ENCODE results near the gene THEM4. TPM values are rescaled to one million over a fixed set of nuclear protein-coding genes. Genes with fewer than 3 reads are reported as not detected.

THEM4 gene
- total and polyA plus RNA-seq, 11 donors = 14.2 to 25.5 (median 15.0) TPM

DNA sequence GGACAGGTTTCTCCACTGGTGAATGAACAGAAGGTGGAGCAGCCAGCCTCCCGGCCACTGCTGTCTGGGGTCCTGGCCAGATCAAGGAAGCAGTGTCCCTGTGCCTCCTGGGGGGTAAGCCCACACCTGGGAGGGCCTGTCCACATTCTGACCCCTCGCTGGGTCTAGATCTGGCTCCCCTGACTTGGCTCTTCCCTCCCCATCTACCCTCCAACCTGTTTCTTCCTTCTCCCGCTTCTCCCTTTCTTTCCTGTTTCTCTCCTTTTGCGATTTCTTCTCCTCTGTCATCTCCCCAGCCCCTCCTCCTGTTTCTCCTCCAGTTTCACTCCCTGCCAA is 78.1 kb downstream of the THEM4 start:
- Histone ChIP-seq H3K4me3 (peak overlapping the region; percentile 1 to 63 (median 42)), H3K9me3 (no peaks in the 10 kb centered on the region), H3K27ac (peak overlapping the region in 10 of 12 donors; percentile 19 to 77 (median 66)), H3K36me3 (no peaks in the 10 kb centered on the region), H3K4me1 (peaks cover 0 to 43% (median 17%) of the 10 kb centered on the region in 12 donors), H3K27me3 (no peaks in the 10 kb centered on the region)
- ATAC-seq = peak in 1 of 4 donors; percentile 1
- WGBS, 4 donors = 42 to 66% (median 62%) methylated on average over 4 of the region's 4 CpGs
- DNase-seq = peak in 1 of 5 donors; percentile 20
- intact Hi-C loops (cut with DNase I) = loop anchor here in 5 of 10 donors (10.0 kb wide), 4 partner anchors 236 to 386 kb away; partner anchors contain the start of gene POGZ (in 1 of the 5)
- TF ChIP-seq, protein P1, sequence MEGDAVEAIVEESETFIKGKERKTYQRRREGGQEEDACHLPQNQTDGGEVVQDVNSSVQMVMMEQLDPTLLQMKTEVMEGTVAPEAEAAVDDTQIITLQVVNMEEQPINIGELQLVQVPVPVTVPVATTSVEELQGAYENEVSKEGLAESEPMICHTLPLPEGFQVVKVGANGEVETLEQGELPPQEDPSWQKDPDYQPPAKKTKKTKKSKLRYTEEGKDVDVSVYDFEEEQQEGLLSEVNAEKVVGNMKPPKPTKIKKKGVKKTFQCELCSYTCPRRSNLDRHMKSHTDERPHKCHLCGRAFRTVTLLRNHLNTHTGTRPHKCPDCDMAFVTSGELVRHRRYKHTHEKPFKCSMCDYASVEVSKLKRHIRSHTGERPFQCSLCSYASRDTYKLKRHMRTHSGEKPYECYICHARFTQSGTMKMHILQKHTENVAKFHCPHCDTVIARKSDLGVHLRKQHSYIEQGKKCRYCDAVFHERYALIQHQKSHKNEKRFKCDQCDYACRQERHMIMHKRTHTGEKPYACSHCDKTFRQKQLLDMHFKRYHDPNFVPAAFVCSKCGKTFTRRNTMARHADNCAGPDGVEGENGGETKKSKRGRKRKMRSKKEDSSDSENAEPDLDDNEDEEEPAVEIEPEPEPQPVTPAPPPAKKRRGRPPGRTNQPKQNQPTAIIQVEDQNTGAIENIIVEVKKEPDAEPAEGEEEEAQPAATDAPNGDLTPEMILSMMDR (IDR thresholded peaks at IDR 0.05) = no peak
- no peak for TF ChIP-seq POLR2A (IDR thresholded peaks at IDR 0.05)

DNA sequence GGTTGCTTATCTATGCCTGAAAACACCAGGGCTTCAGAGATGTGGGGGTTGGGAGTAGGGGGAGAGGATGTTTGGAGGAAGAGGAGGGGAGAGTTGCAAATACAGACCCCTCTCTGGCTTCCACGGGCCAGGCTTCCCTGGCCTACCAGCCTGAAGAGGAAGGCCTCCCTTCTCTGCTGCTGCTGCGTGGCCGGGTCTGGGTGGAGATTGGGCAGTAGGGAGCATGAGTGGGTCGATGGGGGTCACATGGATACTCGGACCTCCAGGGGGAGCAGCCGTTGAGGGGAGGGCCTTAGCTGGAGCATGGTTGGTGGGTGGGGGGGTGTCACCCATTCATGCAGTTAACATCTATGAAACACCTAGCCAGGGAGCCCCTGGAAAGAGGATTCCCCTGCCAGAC is 79.3 kb downstream of the THEM4 start:
- Histone ChIP-seq H3K36me3 (no peaks in the 10 kb centered on the region), H3K4me3 (no peak overlapping the region), H3K27me3 (no peaks in the 10 kb centered on the region), H3K27ac (no peak overlapping the region), H3K4me1 (peaks cover 0 to 49% (median 17%) of the 10 kb centered on the region in 12 donors), H3K9me3 (no peaks in the 10 kb centered on the region)
- ATAC-seq (no peak), DNase-seq (peak in 1 of 5 donors; percentile 49)
- TF ChIP-seq, protein P1 (IDR thresholded peaks at IDR 0.05) = no peak
- TF ChIP-seq POLR2A (IDR thresholded peaks at IDR 0.05) = no peak
- intact Hi-C loops (cut with DNase I) = loop anchor here in 5 of 10 donors (10.0 kb wide), 4 partner anchors 235 to 385 kb away; partner anchors contain the start of gene POGZ (in 1 of the 5)
- 34 to 48% (median 38%) methylated on average over 6 of the region's 6 CpGs for WGBS, 4 donors

DNA sequence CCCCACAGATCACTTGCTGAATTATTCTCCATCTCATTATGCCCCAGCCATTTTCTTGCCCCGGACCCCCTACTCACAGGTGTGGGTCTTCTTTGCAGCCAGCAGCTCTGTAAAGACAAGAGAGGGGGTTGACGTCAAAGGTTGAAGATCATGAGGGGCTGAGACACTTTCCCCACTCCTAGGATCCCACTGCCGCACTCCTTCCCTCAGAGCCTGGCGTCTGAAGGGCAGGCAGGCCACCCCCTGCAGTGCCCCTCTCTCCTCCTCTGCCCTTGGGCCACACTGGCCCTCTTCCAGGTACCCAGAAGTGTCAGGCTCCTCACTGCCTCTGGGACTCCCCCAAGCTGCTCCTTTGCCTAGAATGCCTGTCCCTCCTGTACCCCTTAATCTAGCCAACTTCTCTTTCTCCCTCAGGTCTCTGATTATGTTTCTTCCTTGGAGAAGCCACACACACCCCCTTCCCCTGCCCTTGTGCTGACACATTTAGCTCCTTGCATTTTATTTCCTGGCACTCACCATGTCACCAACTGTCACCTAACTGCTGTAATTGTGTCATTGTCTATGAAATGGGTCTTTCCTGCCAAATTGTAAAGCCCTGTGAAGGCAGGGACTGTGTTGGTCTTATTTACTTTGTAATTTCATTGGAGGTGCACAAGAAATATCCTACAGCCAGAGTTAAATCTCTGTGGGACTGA is 79.8 kb downstream of the THEM4 start:
- TF ChIP-seq POLR2A (IDR thresholded peaks at IDR 0.05) = no peak
- TF ChIP-seq, protein P1 (IDR thresholded peaks at IDR 0.05) = no peak
- no peaks in the 10 kb centered on the region for H3K36me3 ChIP-seq
- 31 to 43% (median 38%) methylated on average over 4 of the region's 4 CpGs for WGBS, 4 donors
- H3K4me1 ChIP-seq = peaks cover 0 to 49% (median 17%) of the 10 kb centered on the region in 12 donors
- H3K4me3 ChIP-seq = no peak overlapping the region
- no peaks in the 10 kb centered on the region for H3K9me3 ChIP-seq
- intact Hi-C loops (cut with DNase I) = loop anchor here in 5 of 10 donors (10.0 kb wide), 4 partner anchors 235 to 385 kb away; partner anchors contain the start of gene POGZ (in 1 of the 5)
- peak in 1 of 5 donors; percentile 43 for DNase-seq
- H3K27ac ChIP-seq = peak overlapping the region in 1 of 12 donors; percentile 27
- no peak for ATAC-seq
- H3K27me3 ChIP-seq = no peaks in the 10 kb centered on the region

DNA sequence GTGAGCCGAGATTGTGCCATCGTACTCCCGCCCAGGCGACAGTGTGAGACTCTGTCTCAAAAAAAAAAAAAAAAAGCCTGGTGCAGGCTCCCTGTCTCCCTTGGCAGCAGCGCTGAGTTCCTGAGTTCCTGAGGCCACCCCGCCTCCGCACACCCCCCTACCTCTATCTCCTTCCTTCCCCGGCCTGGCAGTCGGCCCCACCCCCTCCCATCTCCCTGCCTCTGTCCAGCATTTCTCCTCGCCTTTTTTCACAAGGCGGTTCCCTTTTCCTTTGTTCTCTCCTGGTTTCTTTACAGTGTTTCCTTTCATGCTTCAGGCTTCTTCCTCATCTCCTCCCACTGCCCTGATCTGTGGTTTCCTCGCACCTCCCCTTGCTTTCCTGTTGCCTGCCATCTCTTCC is 80.4 kb downstream of the THEM4 start:
- H3K36me3 ChIP-seq = no peaks in the 10 kb centered on the region
- H3K4me3 ChIP-seq = no peak overlapping the region
- TF ChIP-seq, protein P1 (IDR thresholded peaks at IDR 0.05) = no peak
- no peak for TF ChIP-seq POLR2A (IDR thresholded peaks at IDR 0.05)
- 3 to 6% (median 5%) methylated on average over 11 to 12 of the region's 12 CpGs for WGBS, 4 donors
- ATAC-seq (peak in 2 of 4 donors; percentile 18 to 27), DNase-seq (peak; percentile 54 to 65 (median 59))
- H3K9me3 ChIP-seq = no peaks in the 10 kb centered on the region
- H3K27me3 ChIP-seq = no peaks in the 10 kb centered on the region
- no peak overlapping the region for H3K27ac ChIP-seq
- peaks cover 0 to 48% (median 17%) of the 10 kb centered on the region in 12 donors for H3K4me1 ChIP-seq
- intact Hi-C loops (cut with DNase I) = no loop called here

Data from heart left ventricle (tissue), 16 donors.